Measurements from ENCODE around the gene FAM3C. TPM values are rescaled to one million over a fixed set of nuclear protein-coding genes. Genes with fewer than 3 reads are reported as not detected.
"Not testable (repeated sequence)": the region's sequence is repeated elsewhere in the genome, so short reads cannot be mapped to it uniquely, and the experiment has no call there.

The FAM3C gene, protein sequence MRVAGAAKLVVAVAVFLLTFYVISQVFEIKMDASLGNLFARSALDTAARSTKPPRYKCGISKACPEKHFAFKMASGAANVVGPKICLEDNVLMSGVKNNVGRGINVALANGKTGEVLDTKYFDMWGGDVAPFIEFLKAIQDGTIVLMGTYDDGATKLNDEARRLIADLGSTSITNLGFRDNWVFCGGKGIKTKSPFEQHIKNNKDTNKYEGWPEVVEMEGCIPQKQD
- 10 to 100 TPM in 1 of 2 experiments, 1 to 10 TPM in 1; 7.9 to 10.5 TPM for total RNA-seq
- 19.6 TPM for polyA plus RNA-seq (2013, experiment 1 of 2)
- polyA plus RNA-seq (2013, experiment 2 of 2): 20.2 TPM
- 5.0 to 31.4 (median 16.3) reads per million in 172 experiments for total RNA-seq

DNA sequence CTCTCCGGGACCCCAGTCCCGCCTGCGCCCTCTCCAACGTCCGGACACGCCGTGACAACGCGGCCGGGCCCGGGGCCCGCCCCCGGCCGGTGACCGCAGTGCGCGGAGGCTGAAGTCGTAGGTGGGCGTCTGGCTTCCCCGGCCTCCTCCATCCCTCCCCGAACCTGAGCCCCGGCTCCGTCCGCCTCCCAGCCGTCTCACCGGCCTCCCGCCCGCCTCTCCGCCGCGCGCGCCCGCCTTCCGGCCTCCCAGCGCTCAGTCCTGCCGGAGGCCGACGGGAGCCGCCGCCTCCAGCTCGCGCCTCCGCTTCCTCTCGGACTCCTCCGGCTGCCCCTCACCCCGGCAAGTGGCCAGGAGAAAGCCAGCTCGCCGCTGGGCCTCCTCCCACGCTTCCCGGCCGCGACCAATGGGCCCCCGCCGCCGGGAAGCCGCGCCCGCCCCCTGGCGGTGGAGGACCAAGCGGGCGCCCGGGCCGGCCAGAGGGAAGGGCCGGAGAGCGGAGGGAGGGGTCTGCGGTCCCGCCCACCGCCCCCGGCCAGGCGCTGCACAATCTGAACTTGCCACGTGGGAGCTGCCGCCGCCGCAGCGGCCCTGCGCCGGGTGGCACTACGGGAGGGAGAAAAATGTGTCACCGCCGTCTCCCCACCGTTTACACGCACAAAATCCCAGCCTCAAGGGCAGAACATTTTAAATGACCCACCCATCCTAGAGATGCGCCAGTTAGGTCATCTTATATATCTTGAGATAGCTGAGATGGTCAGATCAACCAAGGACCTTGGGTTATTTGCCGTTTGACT, at the start of gene FAM3C:
Gene FAM3C, minus strand, starts transcription at position 348 of the 797 bp plus-strand sequence. CDS start 13,339 bp downstream, outside the sequence.
- DNase-seq (peak; percentile 44 to 90 (median 65)), ATAC-seq (ENCODE audit: poor library complexity) (peak; percentile 71)
- intact Hi-C loops (cut with DNase I, micrococcal nuclease): loop anchor here (2.0 to 10.0 kb wide), 2 partner anchors 29 to 411 kb away; partner anchors contain the start of gene CPED1 (in 1 of the 2)
- ChIA-PET POLR2A (interaction anchor here (0.9 to 2.1 kb wide), 11 partner anchors 8 to 151 kb away, joined by 3 to 11 read pairs (median 4); no protein-coding TSS in a partner anchor), CTCF (interaction anchor here (0.8 to 2.6 kb wide), 15 partner anchors 10 to 448 kb away, joined by 3 to 23 read pairs (median 3); no protein-coding TSS in a partner anchor)
- H3K9me3 ChIP-seq (ENCODE audit: control insufficient read depth in 1 of 2, insufficient read depth in 1 of 2, low read length in 2 of 2): no peaks in the 10 kb centered on the region
- H3K4me1 ChIP-seq (ENCODE audit: insufficient read depth, low read length): peaks cover 4% of the 10 kb centered on the region
- H3K4me3 Mint-ChIP-seq: peak within 1 kb of the TSS; percentile 93
- peak within 1 kb of the TSS; percentile 61 for H3K4me3 ChIP-seq (ENCODE audit: low read length)
- peak within 1 kb of the TSS in 1 of 2 donors; percentile 65 for H3K27ac ChIP-seq (ENCODE audit: low read depth in 1 of 2, low read length in 2 of 2)
- no peaks in the 10 kb centered on the region for H3K27me3 ChIP-seq (ENCODE audit: control insufficient read depth in 1 of 2, insufficient read depth in 2 of 2, low read length in 2 of 2)
- no peaks in the 10 kb centered on the region for H3K9me3 Mint-ChIP-seq
- no peaks in the 10 kb centered on the region for H3K27me3 Mint-ChIP-seq
- peak within 1 kb of the TSS; percentile 87 for H3K27ac Mint-ChIP-seq
- TF ChIP-seq, protein P1, sequence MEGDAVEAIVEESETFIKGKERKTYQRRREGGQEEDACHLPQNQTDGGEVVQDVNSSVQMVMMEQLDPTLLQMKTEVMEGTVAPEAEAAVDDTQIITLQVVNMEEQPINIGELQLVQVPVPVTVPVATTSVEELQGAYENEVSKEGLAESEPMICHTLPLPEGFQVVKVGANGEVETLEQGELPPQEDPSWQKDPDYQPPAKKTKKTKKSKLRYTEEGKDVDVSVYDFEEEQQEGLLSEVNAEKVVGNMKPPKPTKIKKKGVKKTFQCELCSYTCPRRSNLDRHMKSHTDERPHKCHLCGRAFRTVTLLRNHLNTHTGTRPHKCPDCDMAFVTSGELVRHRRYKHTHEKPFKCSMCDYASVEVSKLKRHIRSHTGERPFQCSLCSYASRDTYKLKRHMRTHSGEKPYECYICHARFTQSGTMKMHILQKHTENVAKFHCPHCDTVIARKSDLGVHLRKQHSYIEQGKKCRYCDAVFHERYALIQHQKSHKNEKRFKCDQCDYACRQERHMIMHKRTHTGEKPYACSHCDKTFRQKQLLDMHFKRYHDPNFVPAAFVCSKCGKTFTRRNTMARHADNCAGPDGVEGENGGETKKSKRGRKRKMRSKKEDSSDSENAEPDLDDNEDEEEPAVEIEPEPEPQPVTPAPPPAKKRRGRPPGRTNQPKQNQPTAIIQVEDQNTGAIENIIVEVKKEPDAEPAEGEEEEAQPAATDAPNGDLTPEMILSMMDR (IDR thresholded peaks at IDR 0.05): peak; percentile 95
- H3K36me3 Mint-ChIP-seq (ENCODE audit: low read depth): no peaks in the 10 kb centered on the region
- no peaks in the 10 kb centered on the region for H3K36me3 ChIP-seq (ENCODE audit: insufficient read depth, low read length)
- peaks cover 35% of the 10 kb centered on the region for H3K4me1 Mint-ChIP-seq (ENCODE audit: low read depth)

DNA sequence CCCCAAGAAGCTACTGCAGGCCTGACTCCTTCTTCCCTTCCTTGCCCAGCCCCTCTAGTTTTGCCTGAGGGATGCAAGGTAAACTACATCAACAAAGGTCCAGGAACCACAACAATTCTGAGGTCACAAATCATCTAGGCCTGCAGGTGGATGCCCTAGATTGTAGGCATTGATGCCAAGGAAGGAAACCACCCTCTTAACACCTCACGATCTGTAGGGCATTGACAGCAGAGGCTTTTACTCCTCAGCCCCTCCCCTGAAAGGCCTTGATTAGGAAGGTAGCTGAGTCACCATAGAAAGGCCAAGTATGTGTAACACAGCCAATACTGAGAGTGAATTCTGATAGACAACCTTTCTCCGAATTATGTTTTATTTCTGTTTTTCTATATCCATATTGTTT, 46.7 kb upstream of the FAM3C start:
- H3K4me3 Mint-ChIP-seq: no peak overlapping the region
- peak overlapping the region in 1 of 2 donors; percentile 44 for H3K27ac ChIP-seq (ENCODE audit: low read depth in 1 of 2, low read length in 2 of 2)
- H3K36me3 Mint-ChIP-seq (ENCODE audit: low read depth): no peaks in the 10 kb centered on the region
- peaks cover 16% of the 10 kb centered on the region for H3K4me1 ChIP-seq (ENCODE audit: insufficient read depth, low read length)
- ATAC-seq (ENCODE audit: poor library complexity) (peak; percentile 55), DNase-seq (peak in 5 of 14 experiments; percentile 10 to 77 (median 65))
- H3K4me3 ChIP-seq (ENCODE audit: low read length): no peak overlapping the region
- H3K27me3 Mint-ChIP-seq: no peaks in the 10 kb centered on the region
- ChIA-PET CTCF (no interaction called here), POLR2A (no interaction called here)
- H3K27me3 ChIP-seq (ENCODE audit: control insufficient read depth in 1 of 2, insufficient read depth in 2 of 2, low read length in 2 of 2): no peaks in the 10 kb centered on the region
- intact Hi-C loops (cut with DNase I, micrococcal nuclease): no loop called here
- H3K36me3 ChIP-seq (ENCODE audit: insufficient read depth, low read length): no peaks in the 10 kb centered on the region
- H3K9me3 Mint-ChIP-seq: no peaks in the 10 kb centered on the region
- peak overlapping the region; percentile 37 for H3K27ac Mint-ChIP-seq
- H3K4me1 Mint-ChIP-seq (ENCODE audit: low read depth): peaks cover 35% of the 10 kb centered on the region
- TF ChIP-seq, protein P1 (IDR thresholded peaks at IDR 0.05): no peak
- peaks cover 0 to 4% of the 10 kb centered on the region in 2 experiments for H3K9me3 ChIP-seq (ENCODE audit: control insufficient read depth in 1 of 2, insufficient read depth in 1 of 2, low read length in 2 of 2)

DNA sequence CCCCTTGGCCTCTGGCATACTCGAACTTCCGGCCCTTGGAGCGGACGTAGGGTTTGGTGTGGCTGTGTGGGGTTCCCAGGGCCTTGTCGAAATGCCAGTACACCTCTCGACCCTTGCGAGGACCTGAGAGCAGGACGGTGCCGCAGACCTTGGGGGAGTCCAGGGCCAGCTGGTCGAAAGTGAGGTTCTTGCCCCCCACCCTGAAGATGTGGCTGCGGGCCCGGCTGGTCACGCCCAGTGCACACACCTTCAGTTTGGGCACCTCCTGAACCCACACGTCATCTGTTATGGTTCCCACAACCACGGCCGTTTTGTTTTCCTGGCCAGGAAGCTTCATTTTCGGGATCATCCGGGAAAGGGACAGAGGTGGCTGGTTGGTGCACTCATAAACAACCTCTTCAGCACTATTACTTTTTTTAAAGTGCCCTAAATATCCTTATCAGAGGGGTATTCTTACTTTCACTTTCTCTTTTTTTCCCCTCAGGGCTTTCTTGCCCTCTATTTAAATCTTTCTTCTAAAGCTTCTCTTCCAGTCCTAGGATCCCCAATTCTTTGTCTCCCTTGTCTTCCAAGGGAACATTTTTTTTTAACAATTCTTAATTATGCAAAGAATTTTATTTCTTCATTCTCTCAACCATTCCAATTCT, 44.9 kb upstream of the FAM3C start:
- Histone ChIP-seq H3K36me3 (ENCODE audit: insufficient read depth, low read length) (no peaks in the 10 kb centered on the region), H3K4me1 (ENCODE audit: insufficient read depth, low read length) (peaks cover 22% of the 10 kb centered on the region), H3K9me3 (ENCODE audit: control insufficient read depth in 1 of 2, insufficient read depth in 1 of 2, low read length in 2 of 2) (peaks cover 0 to 4% of the 10 kb centered on the region in 2 experiments), H3K27me3 (ENCODE audit: control insufficient read depth in 1 of 2, insufficient read depth in 2 of 2, low read length in 2 of 2) (no peaks in the 10 kb centered on the region), H3K4me3 (ENCODE audit: low read length) (peak overlapping the region; percentile 5), H3K27ac (ENCODE audit: low read depth in 1 of 2, low read length in 2 of 2) (peak overlapping the region in 1 of 2 donors; percentile 50)
- H3K27ac Mint-ChIP-seq: peak overlapping the region; percentile 46
- peak overlapping the region; percentile 23 for H3K4me3 Mint-ChIP-seq
- POLR2A ChIA-PET: interaction anchor here (1.0 kb wide), 1 partner anchor 44 kb away, joined by 3 read pairs; no protein-coding TSS in a partner anchor
- ATAC-seq (ENCODE audit: poor library complexity) (no peak), DNase-seq (peak in 3 of 14 experiments; percentile 9 to 40 (median 16))
- TF ChIP-seq, protein P1 (IDR thresholded peaks at IDR 0.05): no peak
- H3K36me3 Mint-ChIP-seq (ENCODE audit: low read depth): no peaks in the 10 kb centered on the region
- H3K27me3 Mint-ChIP-seq: no peaks in the 10 kb centered on the region
- intact Hi-C loops (cut with DNase I, micrococcal nuclease): no loop called here
- peaks cover 38% of the 10 kb centered on the region for H3K4me1 Mint-ChIP-seq (ENCODE audit: low read depth)
- CTCF ChIA-PET: interaction anchor here (1.3 kb wide), 1 partner anchor 45 kb away, joined by 3 read pairs; the partner anchor contains the start of gene FAM3C
- H3K9me3 Mint-ChIP-seq: no peaks in the 10 kb centered on the region

DNA sequence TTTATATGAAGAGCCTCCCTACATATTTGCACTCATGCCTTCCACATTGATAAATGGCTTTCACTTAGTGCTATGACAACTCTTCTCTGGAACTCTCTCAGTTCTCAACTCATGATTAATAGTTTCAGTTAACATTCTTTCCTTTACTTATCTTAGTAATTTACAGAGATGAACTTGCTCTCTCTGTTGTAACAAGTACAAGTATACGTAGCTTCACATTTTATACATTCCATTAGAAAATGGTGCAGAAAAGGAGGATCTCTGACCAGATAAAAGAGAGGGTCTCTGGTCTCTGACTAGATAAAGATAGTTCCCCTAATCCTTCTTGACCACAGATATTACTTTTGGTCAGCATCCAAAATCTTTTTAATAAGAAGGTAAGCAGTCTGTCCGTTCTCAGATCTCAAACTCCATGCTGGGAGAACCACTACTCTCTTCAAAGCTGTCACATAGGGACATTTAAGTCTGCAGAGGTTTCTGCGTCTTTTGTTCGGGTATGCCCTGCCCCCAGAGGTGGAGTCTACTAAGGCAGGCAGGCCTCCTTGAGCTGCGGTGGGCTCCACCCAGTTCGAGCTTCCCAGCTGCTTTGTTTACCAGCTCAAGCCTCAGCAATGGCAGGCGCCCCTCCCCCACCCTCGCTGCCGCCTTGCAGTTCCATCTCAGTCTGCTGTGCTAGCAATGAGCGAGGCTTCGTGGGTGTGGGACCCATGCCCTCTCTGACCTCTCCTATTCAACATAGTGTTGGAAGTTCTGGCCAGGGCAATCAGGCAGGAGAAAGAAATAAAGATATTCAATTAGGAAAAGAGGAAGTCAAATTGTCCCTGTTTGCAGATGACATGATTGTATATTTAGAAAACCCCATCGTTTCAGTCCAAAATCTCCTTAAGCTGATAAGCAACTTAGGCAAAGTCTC, 42.2 kb upstream of the FAM3C start:
- H3K36me3 Mint-ChIP-seq (ENCODE audit: low read depth); H3K9me3 Mint-ChIP-seq; H3K27me3 ChIP-seq (ENCODE audit: control insufficient read depth in 1 of 2, insufficient read depth in 2 of 2, low read length in 2 of 2); H3K9me3 ChIP-seq (ENCODE audit: control insufficient read depth in 1 of 2, insufficient read depth in 1 of 2, low read length in 2 of 2); H3K36me3 ChIP-seq (ENCODE audit: insufficient read depth, low read length); H3K27me3 Mint-ChIP-seq: not testable (repeated sequence)
- intact Hi-C loops (cut with DNase I, micrococcal nuclease): loop anchor here in 1 of 2 experiments (5.0 kb wide), 1 partner anchor 36 kb away; no protein-coding TSS in a partner anchor
- Histone ChIP-seq H3K4me3 (ENCODE audit: low read length) (peak overlapping the region; percentile 17), H3K27ac (ENCODE audit: low read depth in 1 of 2, low read length in 2 of 2) (peak overlapping the region in 1 of 2 donors; percentile 56), H3K4me1 (ENCODE audit: insufficient read depth, low read length) (peaks cover 22% of the 10 kb centered on the region)
- CTCF ChIA-PET: interaction anchor here (0.6 to 1.3 kb wide), 3 partner anchors 11 to 71 kb away, joined by 3 to 7 read pairs (median 4); partner anchors contain the start of gene FAM3C
- Mint-ChIP-seq H3K4me3 (peak overlapping the region; percentile 63), H3K4me1 (ENCODE audit: low read depth) (peaks cover 38% of the 10 kb centered on the region), H3K27ac (peak overlapping the region; percentile 89)
- DNase-seq: peak; percentile 66 to 91 (median 80)
- ATAC-seq (ENCODE audit: poor library complexity): peak; percentile 66
- POLR2A ChIA-PET: interaction anchor here (1.4 to 2.2 kb wide), 2 partner anchors 43 to 47 kb away, joined by 5 to 11 read pairs; partner anchors contain the start of gene FAM3C

Data from CD4-positive, alpha-beta T cell (primary cell).